Aorta (tissue), 5 donors: ENCODE data around the gene TCP11. TPM values are rescaled to one million over a fixed set of nuclear protein-coding genes. Genes with fewer than 3 reads are reported as not detected.

ENCODE experiments used
- ATAC-seq: fragments of 200-7000 bp; cut with Tn5 transposase; one replicate; pipeline ENCODE4 v1.9.1; 2022; ENCODE audit warnings: moderate library complexity; ENCODE audit not compliant: low FRiP score
- DNase-seq, 2 donors: peaks; one replicate each; pipeline ENCODE4 v3.0.0-alpha.2; 2020
- H3K27ac ChIP-seq, 2 donors: one replicate each; pipeline ENCODE4 v1.5.1; 2013; ENCODE audit warnings: low read length in 2 of 2, mild to moderate bottlenecking in 2 of 2, moderate library complexity in 2 of 2, control low read depth in 1 of 2, inconsistent platforms in 1 of 2, low read depth in 1 of 2
- H3K27me3 ChIP-seq, 2 donors: one replicate each; pipeline ENCODE4 v1.6.1; 2013; ENCODE audit warnings: control low read depth in 1 of 2, low read length in 1 of 2, mild to moderate bottlenecking in 1 of 2, moderate library complexity in 1 of 2; ENCODE audit not compliant: insufficient read depth in 2 of 2, control insufficient read depth in 1 of 2
- H3K36me3 ChIP-seq, 2 donors: one replicate each; pipeline ENCODE4 v1.6.1; 2013; ENCODE audit warnings: control low read depth in 1 of 2, low read length in 1 of 2, mild to moderate bottlenecking in 1 of 2; ENCODE audit not compliant: insufficient read depth in 2 of 2, control insufficient read depth in 1 of 2
- H3K4me1 ChIP-seq, 2 donors: one replicate each; pipeline ENCODE4 v1.6.1; 2013; ENCODE audit warnings: low read length in 2 of 2, control low read depth in 1 of 2, mild to moderate bottlenecking in 1 of 2, moderate library complexity in 1 of 2; ENCODE audit not compliant: insufficient read depth in 2 of 2, control insufficient read depth in 1 of 2
- H3K4me3 ChIP-seq, 2 donors: one replicate each; pipeline ENCODE4 v1.5.1; 2013; ENCODE audit warnings: low read length in 2 of 2, control low read depth in 1 of 2, mild to moderate bottlenecking in 1 of 2
- H3K9me3 ChIP-seq: one replicate; pipeline ENCODE4 v1.6.1; 2013; ENCODE audit warnings: mild to moderate bottlenecking, low read length; ENCODE audit not compliant: control insufficient read depth
- WGBS, 2 donors: extraction: QIAGEN DNeasy Blood & Tissue Kit; methylation state at CpG; one replicate each; pipeline ENCODE4 v1.1.7; 2013; 5-methylcytosine and 5-hydroxymethylcytosine counted together
- intact Hi-C, 2 donors: fragments of 100-400 bp; cut with DNase I; formaldehyde crosslinking; loops; one replicate each; pipeline versions ENCODE4 v1.14.2 to v1.15.0; 2022
- polyA plus RNA-seq, 2 donors: library from polyadenylated mRNA; stranded (reverse); fragments of 200-250 nt; gene quantifications; one replicate each; pipeline ENCODE4 v1.2.3, GENCODE V29; 2013
- total RNA-seq, 2 donors: library from RNA; stranded (reverse); fragmentation: NEBNext Ultra II Directional; extraction: Animal tissue kit (Norgen Biotek cat#: 25700); gene quantifications; one replicate each; pipeline ENCODE4 v1.2.1, GENCODE V29; 2021
- donor health status: healthy with polysubstance abuse.
- donor health status: Bipolar disorder and iron deficiency.
- donor health status: DM: no; HTN: no; CAD: no.
- donor health status: DM: no; HTN: no; CAD: no.
- donor health status: DM: yes; HTN: yes; CAD: no.

Gene TCP11
- total and polyA plus RNA-seq, 4 donors: 0.36 TPM; not detected in 3

DNA sequence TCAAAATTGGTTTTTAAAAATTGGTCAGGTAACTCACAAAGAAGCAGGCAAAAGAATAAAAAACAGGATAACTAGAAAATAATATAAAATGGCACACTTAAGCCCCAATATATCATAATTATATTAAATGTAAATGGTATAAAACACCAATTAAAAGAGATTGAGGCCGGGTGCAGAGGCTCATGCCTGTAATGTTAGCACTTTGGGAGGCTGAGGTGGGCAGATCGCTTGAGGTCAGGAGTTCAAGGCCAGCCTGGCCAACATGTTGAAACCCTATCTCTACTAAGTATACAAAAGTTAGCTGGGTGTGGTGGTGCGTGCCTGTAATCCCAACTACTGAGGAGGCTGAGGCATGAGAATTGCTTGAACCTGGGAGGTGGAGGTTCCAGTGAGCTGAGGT lies 36.1 kb downstream of the TCP11 start:
- H3K4me1 ChIP-seq: no peaks in the 10 kb centered on the region
- no peak for ATAC-seq
- 98% methylated on average over 3 of the region's 3 CpGs for WGBS, 2 donors
- H3K27ac ChIP-seq: no peak overlapping the region
- H3K4me3 ChIP-seq: no peak overlapping the region
- no peaks in the 10 kb centered on the region for H3K36me3 ChIP-seq
- no peaks in the 10 kb centered on the region for H3K27me3 ChIP-seq
- no peak for DNase-seq
- intact Hi-C loops: no loop called here
- H3K9me3 ChIP-seq: no peaks in the 10 kb centered on the region

DNA sequence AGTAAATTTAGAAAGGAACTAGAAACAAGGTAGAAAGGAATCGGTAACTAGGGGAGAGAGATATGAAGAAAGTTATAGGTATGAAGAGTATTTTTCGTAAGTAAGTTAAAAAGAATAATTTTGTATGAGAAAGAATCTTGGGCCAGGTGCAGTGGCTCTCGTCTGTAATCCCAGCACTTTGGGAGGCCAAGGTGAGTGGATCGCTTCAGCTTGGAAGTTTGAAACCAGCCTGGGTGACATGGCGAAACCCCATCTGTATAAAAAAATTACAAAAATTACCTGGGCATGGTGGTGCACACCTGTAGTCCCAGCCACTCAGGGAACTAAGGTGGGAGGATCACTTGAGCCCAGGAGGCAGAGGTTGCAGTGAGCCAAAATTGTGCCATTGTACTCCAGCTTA lies 42.0 kb downstream of the TCP11 start:
- no peak for ATAC-seq
- no peaks in the 10 kb centered on the region for H3K27me3 ChIP-seq
- WGBS, 2 donors: 96 to 98% methylated on average over 5 of the region's 5 CpGs
- no peak for DNase-seq
- no peaks in the 10 kb centered on the region for H3K36me3 ChIP-seq
- intact Hi-C loops: loop anchor here in 1 of 2 donors (5.0 kb wide), 1 partner anchor 43 kb away; the partner anchor contains the start of gene TCP11
- H3K27ac ChIP-seq: no peak overlapping the region
- peaks cover 0 to 6% of the 10 kb centered on the region in 2 donors for H3K4me1 ChIP-seq
- no peak overlapping the region for H3K4me3 ChIP-seq
- H3K9me3 ChIP-seq: no peaks in the 10 kb centered on the region

- Histone ChIP-seq H3K27ac (peak overlapping the region in 1 of 2 donors; percentile 20), H3K4me3 (no peak overlapping the region), H3K4me1 (peaks cover 0 to 6% of the 10 kb centered on the region in 2 donors), H3K36me3 (no peaks in the 10 kb centered on the region), H3K9me3 (no peaks in the 10 kb centered on the region), H3K27me3 (no peaks in the 10 kb centered on the region)
- ATAC-seq: no peak
- DNase-seq: no peak
- 7 to 8% methylated on average over 4 of the region's 4 CpGs for WGBS, 2 donors
- intact Hi-C loops: loop anchor here in 1 of 2 donors (5.0 kb wide), 1 partner anchor 46 kb away; the partner anchor contains the start of gene TCP11
Observed at GRCh38 chr6:35096129-35096862, 44.8 kb downstream of the TCP11 start.

GRCh38 chr6:35094183-35094582 lies 47.0 kb downstream of the TCP11 start:
- H3K27ac ChIP-seq: no peak overlapping the region

DNA sequence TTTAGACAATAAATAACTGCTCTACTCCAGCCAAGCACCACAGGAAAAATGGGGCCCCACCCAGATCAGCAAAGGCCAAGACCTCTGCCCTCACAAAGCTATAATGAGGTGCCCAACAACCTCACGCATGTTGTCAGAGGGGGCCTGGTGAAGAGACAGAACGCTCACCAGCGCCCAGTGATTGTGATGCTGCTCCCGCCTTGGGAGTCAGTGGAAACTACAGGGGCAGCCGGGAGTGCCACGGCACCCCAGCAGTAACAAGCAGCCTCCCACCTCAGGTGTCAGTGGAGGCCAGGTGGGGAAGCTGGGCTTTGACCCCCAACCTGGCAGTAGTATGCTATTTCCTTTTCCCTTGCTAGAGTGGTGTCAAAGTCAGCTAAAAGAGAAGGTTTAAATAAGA lies 47.4 kb downstream of the TCP11 start:
- Histone ChIP-seq H3K36me3 (no peaks in the 10 kb centered on the region), H3K27me3 (no peaks in the 10 kb centered on the region), H3K9me3 (no peaks in the 10 kb centered on the region), H3K4me1 (peaks cover 2 to 6% of the 10 kb centered on the region in 2 donors), H3K4me3 (no peak overlapping the region), H3K27ac (peak overlapping the region in 1 of 2 donors; percentile 17)
- intact Hi-C loops: loop anchor here in 1 of 2 donors (5.0 kb wide), 1 partner anchor 76 kb away; no protein-coding TSS in a partner anchor
- ATAC-seq (no peak), DNase-seq (no peak)
- WGBS, 2 donors: 91 to 95% methylated on average over 6 of the region's 6 CpGs

More at GRCh38 chr6:35094183-35094582, 47.0 kb downstream of the TCP11 start:
- H3K9me3 ChIP-seq: no peaks in the 10 kb centered on the region
- WGBS, 2 donors: 56 to 71% methylated on average over 4 of the region's 4 CpGs
- intact Hi-C loops: loop anchor here in 1 of 2 donors (5.0 kb wide), 1 partner anchor 77 kb away; no protein-coding TSS in a partner anchor
- DNase-seq (no peak), ATAC-seq (no peak)
- no peaks in the 10 kb centered on the region for H3K27me3 ChIP-seq
- H3K36me3 ChIP-seq: no peaks in the 10 kb centered on the region
- no peak overlapping the region for H3K4me3 ChIP-seq
- peaks cover 0 to 6% of the 10 kb centered on the region in 2 donors for H3K4me1 ChIP-seq

DNA sequence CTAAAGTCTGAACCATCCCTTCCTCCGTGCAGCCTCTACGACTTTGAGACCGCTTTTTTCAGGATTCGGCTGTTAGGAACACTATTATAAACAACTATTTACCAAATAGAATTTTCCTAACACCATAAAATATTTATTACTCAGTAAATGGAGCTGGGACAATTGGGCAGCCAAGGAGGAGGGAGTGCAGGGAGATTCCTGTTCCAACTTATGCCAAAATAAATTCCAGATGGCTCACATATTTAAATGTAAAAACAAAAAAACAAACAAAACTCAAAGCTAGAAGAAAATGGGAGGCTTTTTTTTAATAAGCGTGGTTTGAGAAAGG lies 48.1 kb downstream of the TCP11 start:
- H3K27me3 ChIP-seq: no peaks in the 10 kb centered on the region
- H3K36me3 ChIP-seq: no peaks in the 10 kb centered on the region
- peak overlapping the region in 1 of 2 donors; percentile 85 for H3K27ac ChIP-seq
- 40 to 42% methylated on average over 5 of the region's 5 CpGs for WGBS, 2 donors
- intact Hi-C loops: loop anchor here in 1 of 2 donors (5.0 kb wide), 1 partner anchor 76 kb away; no protein-coding TSS in a partner anchor
- H3K4me1 ChIP-seq: peaks cover 3 to 6% of the 10 kb centered on the region in 2 donors
- DNase-seq (no peak), ATAC-seq (no peak)
- no peaks in the 10 kb centered on the region for H3K9me3 ChIP-seq
- no peak overlapping the region for H3K4me3 ChIP-seq

DNA sequence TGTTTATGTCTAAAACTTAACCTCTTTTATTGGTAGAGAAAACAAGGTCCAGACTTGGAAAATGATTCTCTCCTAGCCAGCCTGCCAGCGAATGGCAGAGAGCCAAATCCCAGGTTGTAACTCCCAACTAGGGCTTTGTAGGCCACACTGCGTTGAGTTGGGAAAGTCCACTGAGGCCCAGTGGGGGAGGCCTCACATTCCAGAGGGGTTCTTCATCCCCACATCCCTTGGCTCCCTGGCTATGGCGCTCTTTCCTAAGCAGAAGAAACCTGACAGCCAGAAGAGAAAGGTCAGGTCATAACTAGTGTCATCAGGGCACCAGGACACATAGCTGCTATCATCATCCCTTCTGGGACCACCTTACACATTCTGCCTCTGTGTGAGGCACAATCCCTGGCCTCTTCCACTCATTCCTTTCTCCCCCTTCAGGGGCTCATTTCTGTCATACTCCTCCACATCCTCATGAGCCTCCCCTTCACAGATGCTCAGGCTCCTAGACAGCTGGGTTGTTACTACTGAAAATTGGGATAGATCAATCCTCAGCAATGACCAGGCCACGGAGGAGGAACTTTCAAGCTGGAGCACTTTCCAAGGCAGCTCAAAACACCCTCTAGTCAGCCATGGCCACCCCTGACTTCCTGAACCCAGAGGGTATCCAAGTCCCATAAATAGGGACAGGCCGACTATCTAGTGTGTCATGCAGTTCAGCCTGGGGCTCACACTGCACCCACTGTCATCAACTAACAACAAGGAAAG lies 48.6 kb downstream of the TCP11 start:
- Histone ChIP-seq H3K4me3 (no peak overlapping the region), H3K27ac (peak overlapping the region in 1 of 2 donors; percentile 85), H3K36me3 (no peaks in the 10 kb centered on the region), H3K27me3 (no peaks in the 10 kb centered on the region), H3K9me3 (no peaks in the 10 kb centered on the region), H3K4me1 (peaks cover 3 to 5% of the 10 kb centered on the region in 2 donors)
- 22% methylated on average over 5 of the region's 5 CpGs for WGBS, 2 donors
- ATAC-seq (no peak), DNase-seq (peak; percentile 75 to 85)
- intact Hi-C loops: loop anchor here in 1 of 2 donors (5.0 kb wide), 1 partner anchor 75 kb away; no protein-coding TSS in a partner anchor

- peak overlapping the region; percentile 9 to 79 for H3K27ac ChIP-seq
- DNase-seq: no peak
Observed at GRCh38 chr6:35091346-35092083, 49.6 kb downstream of the TCP11 start.

More at GRCh38 chr6:35091346-35092083, 49.6 kb downstream of the TCP11 start:
- no peaks in the 10 kb centered on the region for H3K9me3 ChIP-seq
- 31 to 32% methylated on average over 18 of the region's 18 CpGs for WGBS, 2 donors
- intact Hi-C loops: loop anchor here in 1 of 2 donors (5.0 kb wide), 1 partner anchor 74 kb away; no protein-coding TSS in a partner anchor
- H3K36me3 ChIP-seq: peaks cover 0 to 2% of the 10 kb centered on the region in 2 donors
- peaks cover under 1 to 3% of the 10 kb centered on the region in 2 donors for H3K4me1 ChIP-seq
- no peaks in the 10 kb centered on the region for H3K27me3 ChIP-seq
- ATAC-seq: no peak
- no peak overlapping the region for H3K4me3 ChIP-seq
